Lower lobe of right lung (tissue), 2 donors: ENCODE data around the gene SYT1. TPM values are rescaled to one million over a fixed set of nuclear protein-coding genes. Genes with fewer than 3 reads are reported as not detected.

Experiments
- ATAC-seq, 2 donors: fragments of 200-7000 bp; cut with Tn5 transposase; one replicate each; pipeline ENCODE4 v1.9.1; 2020 to 2022; ENCODE audit warnings: mild to moderate bottlenecking in 2 of 2, moderate library complexity in 2 of 2
- DNase-seq: peaks from one replicate; pipeline ENCODE4 v3.0.0-alpha.2; 2020
- H3K27ac ChIP-seq: fragments of 200-600 bp; one replicate; pipeline ENCODE4 v1.8.0; 2022
- H3K27me3 ChIP-seq: fragments of 200-600 bp; one replicate; pipeline ENCODE4 v1.8.0; 2022; ENCODE audit warnings: low read depth
- H3K36me3 ChIP-seq: fragments of 200-600 bp; one replicate; pipeline ENCODE4 v1.8.0; 2022; ENCODE audit warnings: mild to moderate bottlenecking
- H3K4me1 ChIP-seq: fragments of 200-600 bp; one replicate; pipeline ENCODE4 v1.8.0; 2022
- H3K4me3 ChIP-seq: fragments of 200-600 bp; one replicate; pipeline ENCODE4 v1.8.0; 2022; ENCODE audit warnings: mild to moderate bottlenecking
- H3K9me3 ChIP-seq: fragments of 200-600 bp; one replicate; pipeline ENCODE4 v1.8.0; 2022
- intact Hi-C: fragments of 100-400 bp; cut with DNase I; formaldehyde crosslinking; loops from one replicate; pipeline ENCODE4 v1.11.0; 2022
- total RNA-seq: library from RNA; stranded (reverse); fragmentation: NEBNext Ultra II Directional; extraction: Animal tissue kit (Norgen Biotek cat#: 25700); gene quantifications from one replicate; pipeline ENCODE4 v1.2.1, GENCODE V29; 2021
- TF ChIP-seq, protein P1 (sequence below): fragments of 200-600 bp; IDR thresholded peaks from one replicate; pipeline ENCODE4 v1.8.0; 2022; ENCODE audit warnings: antibody characterized with exemption, mild to moderate bottlenecking
- donor health status: DM: no; HTN: yes; CAD: no; lungs with severe emphysema.

The SYT1 gene
- total RNA-seq, 1 donor from 2014 or later, result 0.95 TPM

DNA sequence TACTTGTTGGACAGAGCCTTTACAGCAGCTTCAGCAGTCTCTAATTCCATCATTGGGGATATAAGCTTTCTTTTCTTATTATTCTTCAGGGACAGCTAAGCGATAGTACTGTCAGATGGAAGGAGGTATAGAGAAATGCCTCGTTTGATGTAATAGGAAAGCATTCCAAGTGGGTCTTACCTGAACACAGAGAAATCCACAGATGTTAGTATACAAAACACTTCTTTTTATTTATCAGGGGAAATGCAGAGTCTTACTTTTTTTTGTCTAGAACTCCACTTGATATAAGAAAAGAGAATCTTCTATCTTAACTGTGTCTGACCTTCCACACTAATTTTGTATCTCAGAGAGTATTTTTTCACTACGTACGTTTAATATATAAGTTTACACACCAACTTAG lies 1.9 kb downstream of the SYT1 start:
- ATAC-seq, result no peak
- peaks cover 18% of the 10 kb centered on the region for H3K4me1 ChIP-seq
- H3K4me3 ChIP-seq, result no peak overlapping the region
- intact Hi-C loops, result no loop called here
- peaks cover 30% of the 10 kb centered on the region for H3K27me3 ChIP-seq
- H3K36me3 ChIP-seq, result no peaks in the 10 kb centered on the region
- H3K27ac ChIP-seq, result no peak overlapping the region
- no peaks in the 10 kb centered on the region for H3K9me3 ChIP-seq
- TF ChIP-seq, protein P1, sequence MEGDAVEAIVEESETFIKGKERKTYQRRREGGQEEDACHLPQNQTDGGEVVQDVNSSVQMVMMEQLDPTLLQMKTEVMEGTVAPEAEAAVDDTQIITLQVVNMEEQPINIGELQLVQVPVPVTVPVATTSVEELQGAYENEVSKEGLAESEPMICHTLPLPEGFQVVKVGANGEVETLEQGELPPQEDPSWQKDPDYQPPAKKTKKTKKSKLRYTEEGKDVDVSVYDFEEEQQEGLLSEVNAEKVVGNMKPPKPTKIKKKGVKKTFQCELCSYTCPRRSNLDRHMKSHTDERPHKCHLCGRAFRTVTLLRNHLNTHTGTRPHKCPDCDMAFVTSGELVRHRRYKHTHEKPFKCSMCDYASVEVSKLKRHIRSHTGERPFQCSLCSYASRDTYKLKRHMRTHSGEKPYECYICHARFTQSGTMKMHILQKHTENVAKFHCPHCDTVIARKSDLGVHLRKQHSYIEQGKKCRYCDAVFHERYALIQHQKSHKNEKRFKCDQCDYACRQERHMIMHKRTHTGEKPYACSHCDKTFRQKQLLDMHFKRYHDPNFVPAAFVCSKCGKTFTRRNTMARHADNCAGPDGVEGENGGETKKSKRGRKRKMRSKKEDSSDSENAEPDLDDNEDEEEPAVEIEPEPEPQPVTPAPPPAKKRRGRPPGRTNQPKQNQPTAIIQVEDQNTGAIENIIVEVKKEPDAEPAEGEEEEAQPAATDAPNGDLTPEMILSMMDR, result no peak
- no peak for DNase-seq

DNA sequence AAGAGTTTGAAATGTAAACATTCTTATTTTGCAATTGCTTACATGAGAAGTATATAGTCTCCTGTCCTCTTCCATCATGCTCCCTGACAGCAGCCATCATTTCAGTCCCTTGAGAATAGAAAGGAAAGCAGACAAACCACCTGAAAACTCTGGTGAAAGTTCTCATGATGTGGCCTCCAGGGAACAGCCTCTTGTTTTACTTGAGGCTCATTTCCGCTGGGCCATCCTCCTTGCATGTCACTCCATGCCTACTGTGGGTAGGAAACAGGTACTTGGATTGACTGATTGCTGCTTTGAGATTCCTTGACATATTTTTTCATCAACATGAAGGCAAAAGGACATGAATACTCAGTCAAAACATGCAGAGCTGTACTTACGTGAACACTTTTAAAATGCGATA lies 6.0 kb downstream of the SYT1 start:
- Histone ChIP-seq H3K4me1 (no peaks in the 10 kb centered on the region), H3K27ac (no peak overlapping the region), H3K4me3 (no peak overlapping the region), H3K9me3 (no peaks in the 10 kb centered on the region), H3K36me3 (no peaks in the 10 kb centered on the region), H3K27me3 (no peaks in the 10 kb centered on the region)
- TF ChIP-seq, protein P1, result no peak
- DNase-seq (no peak), ATAC-seq (no peak)
- intact Hi-C loops, result no loop called here

DNA sequence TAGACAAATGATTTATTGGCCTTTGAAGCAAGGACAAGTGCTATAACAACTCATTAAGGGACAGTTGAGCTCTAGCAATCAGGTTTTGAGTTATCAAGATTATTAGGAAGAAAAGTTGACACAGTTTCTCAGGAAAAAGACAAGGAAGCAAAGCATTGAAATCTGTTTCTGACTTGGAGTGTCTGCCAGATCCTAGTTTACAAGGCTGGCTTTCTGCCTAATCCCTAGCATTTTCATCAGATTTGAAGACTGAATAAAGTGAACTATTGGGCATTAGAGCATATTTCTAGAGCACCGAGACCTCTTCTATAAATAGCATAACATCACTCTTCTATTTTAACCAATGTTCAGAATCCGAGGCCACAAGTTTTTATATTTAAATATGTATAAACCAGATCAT lies 7.0 kb downstream of the SYT1 start:
- H3K9me3 ChIP-seq, result no peaks in the 10 kb centered on the region
- DNase-seq, result no peak
- H3K4me3 ChIP-seq, result no peak overlapping the region
- H3K36me3 ChIP-seq, result no peaks in the 10 kb centered on the region
- ATAC-seq, result no peak
- intact Hi-C loops, result no loop called here
- no peaks in the 10 kb centered on the region for H3K4me1 ChIP-seq
- H3K27ac ChIP-seq, result no peak overlapping the region
- no peaks in the 10 kb centered on the region for H3K27me3 ChIP-seq
- TF ChIP-seq, protein P1, result no peak

DNA sequence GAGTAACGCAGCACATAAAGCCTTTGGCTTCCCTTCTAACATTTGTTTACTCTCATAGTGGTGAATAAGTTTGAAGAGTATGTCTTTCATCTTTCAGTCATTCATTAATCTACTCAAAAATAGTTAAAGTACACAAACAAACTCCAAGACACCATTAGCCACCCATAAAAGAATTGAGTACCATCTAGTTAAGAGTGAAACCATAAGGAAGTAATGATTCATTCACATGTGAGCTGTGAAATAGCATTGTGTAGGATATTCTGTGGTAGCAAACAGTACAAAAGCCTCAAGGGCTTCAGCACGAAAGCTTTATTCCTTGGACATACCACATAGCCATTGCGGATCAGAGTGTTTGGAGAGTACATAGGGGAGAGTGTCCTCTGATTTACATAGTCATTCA lies 13.9 kb downstream of the SYT1 start:
- no peaks in the 10 kb centered on the region for H3K4me1 ChIP-seq
- H3K27ac ChIP-seq, result no peak overlapping the region
- ATAC-seq, result no peak
- no peaks in the 10 kb centered on the region for H3K9me3 ChIP-seq
- no peak for DNase-seq
- no peaks in the 10 kb centered on the region for H3K36me3 ChIP-seq
- TF ChIP-seq, protein P1, result no peak
- no peak overlapping the region for H3K4me3 ChIP-seq
- H3K27me3 ChIP-seq, result no peaks in the 10 kb centered on the region
- intact Hi-C loops, result no loop called here

GRCh38 chr12:78878866-78879265 lies 14.3 kb downstream of the SYT1 start:
- H3K27ac ChIP-seq, result no peak overlapping the region
- ATAC-seq, result no peak
- H3K9me3 ChIP-seq, result no peaks in the 10 kb centered on the region
- no peak overlapping the region for H3K4me3 ChIP-seq
- H3K36me3 ChIP-seq, result no peaks in the 10 kb centered on the region
- H3K4me1 ChIP-seq, result no peaks in the 10 kb centered on the region
- no peak for DNase-seq
- no peaks in the 10 kb centered on the region for H3K27me3 ChIP-seq
- TF ChIP-seq, protein P1, result no peak
- intact Hi-C loops, result no loop called here

DNA sequence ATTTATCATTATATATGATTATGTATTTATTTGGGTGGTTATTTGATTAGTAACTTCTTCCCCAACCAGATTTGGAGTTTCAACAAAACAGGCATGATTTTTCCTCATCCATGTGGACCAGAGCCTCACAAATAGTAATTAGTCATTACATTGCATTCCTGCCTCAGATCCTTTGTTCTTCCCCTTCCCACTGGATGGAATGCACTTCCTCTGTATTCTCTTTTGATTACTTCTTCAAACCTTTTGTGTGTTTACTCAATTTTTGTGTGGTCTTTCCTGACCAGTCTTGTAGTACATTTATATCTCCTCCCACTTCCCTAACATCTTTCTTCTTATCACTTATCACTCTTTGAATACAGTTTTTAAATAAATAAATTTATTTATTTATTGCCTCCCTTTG lies 15.5 kb downstream of the SYT1 start:
- Histone ChIP-seq H3K4me1 (no peaks in the 10 kb centered on the region), H3K9me3 (no peaks in the 10 kb centered on the region), H3K4me3 (no peak overlapping the region), H3K27ac (no peak overlapping the region), H3K36me3 (no peaks in the 10 kb centered on the region), H3K27me3 (no peaks in the 10 kb centered on the region)
- intact Hi-C loops, result no loop called here
- ATAC-seq (no peak), DNase-seq (no peak)
- TF ChIP-seq, protein P1, result no peak
